ENCODE data around the gene KLHL24. TPM values are rescaled to one million over a fixed set of nuclear protein-coding genes. Genes with fewer than 3 reads are reported as not detected.

Gene KLHL24
- total RNA-seq, 1 experiment from 2014 or later = 33.9 TPM

- Mint-ChIP-seq H3K4me3 (no peak overlapping the region), H3K27me3 (ENCODE audit: low read depth) (no peaks in the 10 kb centered on the region), H3K27ac (no peak overlapping the region), H3K9me3 (peaks cover 8% of the 10 kb centered on the region), H3K4me1 (no peaks in the 10 kb centered on the region), H3K36me3 (peaks cover 49% of the 10 kb centered on the region)
- ATAC-seq = no peak
- no peak for TF ChIP-seq IRF2 (CRISPR knock-in tag; IDR thresholded peaks at IDR 0.05; ENCODE audit: borderline replicate concordance, low read depth)
- TF ChIP-seq ZNF317 (CRISPR knock-in tag; IDR thresholded peaks at IDR 0.05; ENCODE audit: borderline replicate concordance, low read depth) = no peak
- no peak for TF ChIP-seq RORB (CRISPR knock-in tag; IDR thresholded peaks at IDR 0.05)
- TF ChIP-seq ZSCAN18 (CRISPR knock-in tag; IDR thresholded peaks at IDR 0.05) = no peak
- TF ChIP-seq, protein P1, sequence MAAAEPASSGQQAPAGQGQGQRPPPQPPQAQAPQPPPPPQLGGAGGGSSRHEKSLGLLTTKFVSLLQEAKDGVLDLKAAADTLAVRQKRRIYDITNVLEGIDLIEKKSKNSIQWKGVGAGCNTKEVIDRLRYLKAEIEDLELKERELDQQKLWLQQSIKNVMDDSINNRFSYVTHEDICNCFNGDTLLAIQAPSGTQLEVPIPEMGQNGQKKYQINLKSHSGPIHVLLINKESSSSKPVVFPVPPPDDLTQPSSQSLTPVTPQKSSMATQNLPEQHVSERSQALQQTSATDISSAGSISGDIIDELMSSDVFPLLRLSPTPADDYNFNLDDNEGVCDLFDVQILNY (CRISPR knock-in tag; IDR thresholded peaks at IDR 0.05) = no peak
- TF ChIP-seq MYBL2 (CRISPR knock-in tag; IDR thresholded peaks at IDR 0.05) = no peak
- no peak for TF ChIP-seq ELF4 (CRISPR knock-in tag; IDR thresholded peaks at IDR 0.05; ENCODE audit: low read depth)
- no peak for TF ChIP-seq ZNF219 (CRISPR knock-in tag; IDR thresholded peaks at IDR 0.05; ENCODE audit: borderline replicate concordance)
- no peak for TF ChIP-seq ZNF396 (CRISPR knock-in tag; IDR thresholded peaks at IDR 0.05; ENCODE audit: borderline replicate concordance)
- TF ChIP-seq TEAD4 (CRISPR knock-in tag; IDR thresholded peaks at IDR 0.05) = no peak
- TF ChIP-seq NR2C2 (CRISPR knock-in tag; IDR thresholded peaks at IDR 0.05) = no peak
- TF ChIP-seq NFYB (CRISPR knock-in tag; conservative IDR thresholded peaks at IDR 0.05; ENCODE audit: low read depth) = no peak
- no peak for TF ChIP-seq ERG (CRISPR knock-in tag; IDR thresholded peaks at IDR 0.05)
- no peak for TF ChIP-seq FOXJ3 (CRISPR knock-in tag; IDR thresholded peaks at IDR 0.05; ENCODE audit: borderline replicate concordance)
- no peak for TF ChIP-seq CDX4 (CRISPR knock-in tag; IDR thresholded peaks at IDR 0.05; ENCODE audit: borderline replicate concordance)
- TF ChIP-seq TCF7 (CRISPR knock-in tag; IDR thresholded peaks at IDR 0.05; ENCODE audit: low read depth) = no peak
- TF ChIP-seq ZNF671 (CRISPR knock-in tag; IDR thresholded peaks at IDR 0.05) = no peak
- TF ChIP-seq SOX15 (CRISPR knock-in tag; IDR thresholded peaks at IDR 0.05) = no peak
- CTCF ChIA-PET = no interaction called here
- DNase-seq (ENCODE audit: low spot score) = no peak
- POLR2A ChIA-PET = interaction anchor here (0.5 kb wide), 1 partner anchor 673 kb away, joined by 3 read pairs; no protein-coding TSS in a partner anchor
Observed at GRCh38 chr3:183664913-183665381, 29.5 kb downstream of the KLHL24 start.

- Mint-ChIP-seq H3K27me3 (ENCODE audit: low read depth) (no peaks in the 10 kb centered on the region), H3K36me3 (no peaks in the 10 kb centered on the region), H3K4me3 (no peak overlapping the region), H3K9me3 (no peaks in the 10 kb centered on the region), H3K4me1 (no peaks in the 10 kb centered on the region), H3K27ac (no peak overlapping the region)
- POLR2A ChIA-PET = no interaction called here
- TF ChIP-seq, protein P2, sequence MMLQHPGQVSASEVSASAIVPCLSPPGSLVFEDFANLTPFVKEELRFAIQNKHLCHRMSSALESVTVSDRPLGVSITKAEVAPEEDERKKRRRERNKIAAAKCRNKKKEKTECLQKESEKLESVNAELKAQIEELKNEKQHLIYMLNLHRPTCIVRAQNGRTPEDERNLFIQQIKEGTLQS (CRISPR knock-in tag; conservative IDR thresholded peaks at IDR 0.05) = no peak
- TF ChIP-seq FOXJ3 (CRISPR knock-in tag; IDR thresholded peaks at IDR 0.05; ENCODE audit: borderline replicate concordance) = no peak
- no peak for TF ChIP-seq ZNF263 (CRISPR knock-in tag; IDR thresholded peaks at IDR 0.05; ENCODE audit: low read depth)
- TF ChIP-seq ZNF425 (CRISPR knock-in tag; conservative IDR thresholded peaks at IDR 0.05) = no peak
- TF ChIP-seq ZNF416 (CRISPR knock-in tag; IDR thresholded peaks at IDR 0.05) = no peak
- no peak for TF ChIP-seq ZNF138 (CRISPR knock-in tag; conservative IDR thresholded peaks at IDR 0.05)
- no peak for TF ChIP-seq FOXK1 (CRISPR knock-in tag; IDR thresholded peaks at IDR 0.05)
- CTCF ChIA-PET = interaction anchor here (1.2 kb wide), 1 partner anchor 200 kb away, joined by 3 read pairs; no protein-coding TSS in a partner anchor
- DNase-seq (ENCODE audit: low spot score) (no peak), ATAC-seq (no peak)
Observed at GRCh38 chr3:183680061-183680460, 44.6 kb downstream of the KLHL24 start.

All from WTC11 (cell line).